ENCODE data around the gene CCDC51.

The CCDC51 gene

GRCh38 chr3:48439820-48440589 is at the start of gene CCDC51, which contains the start of gene TMA7:
Gene CCDC51, minus strand, starts transcription at chr3:48440119. Its CDS starts 4,991 bp downstream, at chr3:48435128.
Gene TMA7, plus strand, starts transcription at chr3:48440257. Its CDS starts 40 bp downstream, at chr3:48440297.
- no peak for TF ChIP-seq CTCF (IDR thresholded peaks at IDR 0.05)

GRCh38 chr3:48486952-48487351 is 47.0 kb upstream of the CCDC51 start:
- TF ChIP-seq CTCF (IDR thresholded peaks at IDR 0.05), result no peak

- no peak for TF ChIP-seq CTCF (IDR thresholded peaks at IDR 0.05)
These were observed 39.0 kb upstream of the CCDC51 start for GRCh38 chr3:48478626-48479555.

- TF ChIP-seq CTCF (IDR thresholded peaks at IDR 0.05), result no peak
These were observed 38.1 kb upstream of the CCDC51 start for GRCh38 chr3:48477959-48478520.

GRCh38 chr3:48476426-48477053 is 36.6 kb upstream of the CCDC51 start:
- TF ChIP-seq CTCF (IDR thresholded peaks at IDR 0.05), result no peak

- TF ChIP-seq CTCF (IDR thresholded peaks at IDR 0.05), result no peak
These were observed 35.3 kb upstream of the CCDC51 start for GRCh38 chr3:48475188-48475587.

- no peak for TF ChIP-seq CTCF (IDR thresholded peaks at IDR 0.05)
These were observed 34.7 kb upstream of the CCDC51 start for GRCh38 chr3:48474619-48475018.
